HG03457 (cell line): ENCODE measurements around the gene USP20.
"Not testable (repeated sequence)": the region's sequence is repeated elsewhere in the genome, so short reads cannot be mapped to it uniquely, and the experiment has no call there.

Experiments used
- ATAC-seq: cut with Tn5 transposase; IDR thresholded peaks from one replicate; pipeline ENCODE4 v1.9.1; 2021; ENCODE audit warnings: moderate number of reproducible peaks; ENCODE audit not compliant: unreplicated experiment

USP20 gene

DNA sequence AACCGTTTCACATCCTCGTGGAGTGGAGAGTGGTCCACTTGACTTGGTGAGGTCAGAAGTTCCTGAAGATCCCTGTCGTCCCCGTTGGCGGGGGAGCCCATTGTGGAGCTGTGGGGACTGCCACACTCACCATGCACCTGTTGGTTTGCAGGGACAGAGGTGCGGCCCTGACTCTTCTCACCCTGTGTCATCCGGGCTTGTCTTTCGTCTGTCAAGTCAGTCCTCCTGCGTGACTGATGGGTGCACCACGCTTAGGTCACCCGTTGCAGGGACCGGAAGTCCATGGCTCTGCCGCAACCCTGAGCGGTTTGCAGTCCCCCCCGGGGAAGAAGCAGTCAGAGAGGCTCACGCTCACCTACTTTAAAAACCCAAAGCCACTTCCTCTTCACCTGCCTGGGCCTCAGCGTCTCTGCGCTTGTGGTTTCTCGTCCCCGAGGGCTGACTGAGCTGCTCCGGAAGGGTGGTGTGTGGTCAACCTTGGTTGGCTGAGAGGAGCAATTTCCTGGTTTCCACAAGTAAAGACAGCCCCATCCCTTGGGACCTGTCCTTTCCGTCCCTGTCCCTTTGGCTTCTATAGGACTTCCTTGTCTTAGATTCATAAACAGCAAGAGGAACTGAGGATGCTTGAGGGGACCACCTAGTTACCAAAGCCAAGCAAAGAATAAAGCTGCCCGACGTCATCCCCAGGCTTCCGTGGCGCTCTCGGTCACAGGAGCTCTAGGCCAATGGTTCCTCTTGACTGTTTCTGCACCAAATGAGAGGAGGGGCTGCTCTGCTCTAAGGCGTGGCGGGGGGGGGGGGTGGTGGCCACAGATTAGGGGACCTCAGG is 53.2 kb downstream of the USP20 start:
- peak; percentile 36 for ATAC-seq

DNA sequence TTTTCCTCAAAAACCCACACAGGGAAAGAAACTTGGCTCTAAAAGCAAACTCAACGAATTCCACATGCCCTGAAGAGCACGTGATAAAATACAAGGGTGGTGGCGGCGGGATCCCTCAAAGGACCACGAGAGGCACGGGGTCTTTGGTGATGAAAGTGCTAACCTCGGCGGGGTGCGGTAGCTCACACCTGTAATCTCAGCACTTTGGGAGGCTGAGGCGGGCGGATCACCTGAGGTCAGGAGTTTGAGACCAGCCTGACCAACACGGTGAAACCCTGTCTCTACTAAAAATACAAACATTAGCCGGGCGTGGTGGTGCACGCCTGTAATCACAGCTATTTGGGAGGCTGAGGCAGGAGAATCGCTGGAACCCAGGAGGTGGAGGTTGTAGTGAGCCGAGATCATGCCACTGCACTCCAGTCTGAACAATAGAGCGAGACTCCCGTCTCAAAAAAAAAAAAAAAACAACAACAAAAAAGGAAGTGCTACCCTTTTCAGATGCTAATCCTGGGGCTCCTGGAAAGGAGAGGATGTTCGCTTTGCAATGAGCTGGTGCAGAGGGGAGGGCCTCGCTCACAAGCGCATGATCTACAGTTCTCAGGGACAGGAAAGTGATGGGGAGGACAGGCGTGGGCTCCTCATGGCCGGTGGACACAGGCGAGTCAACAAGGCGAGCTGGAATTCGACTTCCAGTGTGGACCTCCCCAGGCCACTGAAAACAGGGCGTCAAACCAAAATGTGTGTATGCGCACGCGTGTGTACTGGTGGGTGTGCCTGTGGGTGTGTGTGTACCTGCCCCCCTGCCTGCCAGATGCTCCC is 54.1 kb downstream of the USP20 start:
- ATAC-seq = no peak

DNA sequence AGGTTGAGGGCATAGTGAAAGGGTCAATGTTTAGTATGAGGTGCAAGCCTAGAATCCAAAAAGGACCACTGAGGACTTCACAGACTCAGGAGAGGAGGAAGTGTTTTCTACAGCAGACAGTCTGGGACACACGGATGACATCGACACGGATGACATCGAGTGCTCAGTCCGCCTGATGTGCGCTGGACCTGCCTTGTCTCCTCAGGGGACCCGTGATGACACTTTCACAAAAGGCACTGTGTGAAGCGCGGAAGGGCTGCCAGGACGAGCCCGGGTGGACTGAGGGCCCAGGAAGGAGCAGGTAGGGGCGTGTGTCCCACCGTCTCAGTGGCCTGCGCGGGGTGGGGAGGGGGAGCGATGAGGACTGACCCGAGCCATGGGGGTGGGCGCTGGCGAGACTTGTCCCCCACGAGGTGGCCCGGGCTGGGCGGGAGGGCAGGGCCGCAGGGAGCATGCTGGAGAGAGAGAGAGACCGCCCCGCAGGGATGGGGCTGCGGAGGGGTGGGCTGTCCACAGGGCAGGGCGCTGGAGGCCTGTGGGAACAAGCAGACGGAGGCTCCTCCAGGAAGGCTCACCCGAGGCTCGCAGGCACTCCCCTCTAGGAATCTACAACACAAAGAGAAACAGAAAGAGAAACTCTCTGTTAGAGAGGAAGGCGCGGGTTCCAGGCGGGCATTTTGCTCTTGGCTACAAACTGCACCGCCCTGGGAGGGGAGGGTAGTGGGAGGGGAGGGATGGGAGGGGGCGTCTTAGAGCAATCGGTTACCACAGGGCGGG is 54.9 kb downstream of the USP20 start:
- ATAC-seq = no peak

DNA sequence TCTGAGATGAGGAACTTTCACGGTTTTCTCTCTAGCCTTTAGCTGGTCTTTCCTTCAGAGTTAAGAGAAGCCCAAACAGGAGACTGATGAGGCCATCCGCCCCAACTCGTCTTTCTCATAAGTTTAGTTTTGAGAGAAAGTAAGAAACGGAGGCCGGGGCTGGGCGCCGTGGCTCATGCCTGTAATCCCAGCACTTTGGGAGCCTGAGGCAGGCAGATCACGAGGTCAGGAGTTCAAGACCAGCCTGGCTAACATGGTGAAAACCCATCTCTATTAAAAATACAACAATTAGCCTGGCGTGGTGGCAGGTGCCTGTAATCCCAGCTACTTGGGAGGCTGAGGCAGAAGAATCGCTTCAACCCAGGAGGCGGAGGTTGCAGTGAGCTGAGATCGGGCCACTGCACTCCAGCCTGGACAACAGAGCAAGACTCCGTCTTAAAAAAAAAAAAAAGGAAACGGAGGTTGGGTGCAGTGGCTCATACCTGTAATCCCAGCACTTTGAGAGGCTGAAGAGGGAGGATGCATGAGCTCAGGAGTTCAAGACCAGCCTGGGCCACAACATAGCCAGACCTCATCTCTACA is 55.6 kb downstream of the USP20 start:
- ATAC-seq = not testable (repeated sequence)

DNA sequence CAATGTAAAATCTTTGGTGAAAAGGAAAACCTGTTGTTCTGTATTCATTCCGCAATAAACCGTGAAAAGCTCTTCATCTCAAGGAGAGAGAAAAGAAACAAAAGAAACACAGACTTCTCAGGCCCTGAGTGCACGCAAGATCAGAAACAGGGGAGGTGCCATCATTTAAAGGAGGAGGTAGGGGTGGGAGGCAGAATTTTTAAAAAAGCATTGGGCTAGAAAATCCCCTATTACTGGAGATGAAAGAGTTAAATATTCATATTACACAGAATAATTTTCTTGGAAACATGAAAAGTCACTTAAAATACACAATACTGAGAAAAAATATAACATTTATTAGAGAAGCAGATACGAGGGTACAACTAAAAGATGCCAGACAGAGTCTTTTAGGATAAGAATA is 56.3 kb downstream of the USP20 start:
- no peak for ATAC-seq

DNA sequence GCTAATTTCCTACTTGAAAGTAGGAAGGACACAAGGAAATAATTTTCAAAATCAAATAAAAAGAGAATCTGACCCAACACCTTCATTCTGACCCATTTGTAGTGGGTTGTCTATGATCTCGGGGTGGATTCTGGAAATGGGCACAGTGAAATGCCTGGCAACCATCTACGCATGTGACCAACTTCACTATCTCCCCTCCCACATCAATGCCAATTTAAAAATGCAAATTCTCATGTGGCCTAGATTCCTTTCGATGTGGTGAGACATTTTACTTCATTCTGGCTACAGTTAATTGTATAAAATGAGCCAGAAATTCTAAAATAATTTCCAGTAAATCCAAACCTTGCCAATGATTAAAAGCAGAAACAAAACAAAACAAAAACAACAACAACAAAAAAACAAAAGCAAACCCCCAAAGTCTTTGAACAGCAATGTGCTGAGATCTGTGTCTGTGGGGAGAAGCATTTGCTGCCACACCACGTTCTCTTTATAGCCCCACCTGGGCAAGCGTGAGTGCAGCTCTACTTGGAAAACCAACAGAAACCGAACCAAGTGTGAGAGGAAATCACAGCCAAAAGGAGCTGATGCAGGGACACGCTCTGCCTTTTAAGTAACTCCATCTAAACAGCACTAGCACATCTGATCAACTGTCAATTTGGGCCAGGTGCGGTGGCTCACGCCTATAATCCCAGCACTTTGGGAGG is 59.0 kb downstream of the USP20 start:
- no peak for ATAC-seq

DNA sequence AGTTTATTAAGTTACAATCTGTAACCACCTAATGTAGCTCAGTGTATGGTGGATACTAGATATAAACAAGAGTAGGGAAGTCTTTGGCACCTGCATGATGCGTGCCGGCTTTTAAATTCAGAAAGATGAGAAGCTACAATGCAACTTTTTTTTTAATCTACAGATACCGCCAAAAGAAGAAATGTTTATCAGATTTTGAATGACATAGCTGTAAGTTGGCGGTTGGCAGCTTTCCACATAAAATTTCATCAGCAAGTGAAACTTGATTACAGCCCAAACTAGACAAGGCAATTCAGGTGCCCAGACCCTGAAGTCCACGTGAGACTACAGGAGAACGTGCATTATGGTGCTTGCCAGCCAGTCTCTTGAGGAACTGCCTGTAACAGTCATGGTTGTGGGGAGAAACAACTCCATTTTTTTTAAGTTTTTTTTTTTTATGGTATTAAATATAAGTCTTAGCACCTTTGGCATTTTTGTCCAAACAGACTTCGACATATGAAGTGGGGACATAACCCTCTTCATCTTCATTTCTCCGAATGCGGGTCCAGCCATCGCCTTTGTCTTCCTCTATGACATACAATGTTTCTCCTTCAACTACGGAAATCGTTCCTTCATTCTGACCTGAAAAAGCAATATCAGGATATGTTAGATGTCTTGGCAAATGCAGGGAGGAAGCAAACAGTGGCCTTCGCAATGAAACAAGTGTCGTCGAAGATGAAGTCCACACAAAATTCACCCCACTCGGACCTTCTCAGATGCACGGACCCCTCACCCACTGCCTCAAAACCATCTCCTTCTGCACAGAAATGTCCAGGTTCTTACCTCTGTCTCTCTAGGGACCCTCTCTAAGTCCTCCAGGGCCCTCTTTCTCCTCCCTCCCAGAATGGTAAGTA is 60.4 kb downstream of the USP20 start:
- ATAC-seq = no peak

DNA sequence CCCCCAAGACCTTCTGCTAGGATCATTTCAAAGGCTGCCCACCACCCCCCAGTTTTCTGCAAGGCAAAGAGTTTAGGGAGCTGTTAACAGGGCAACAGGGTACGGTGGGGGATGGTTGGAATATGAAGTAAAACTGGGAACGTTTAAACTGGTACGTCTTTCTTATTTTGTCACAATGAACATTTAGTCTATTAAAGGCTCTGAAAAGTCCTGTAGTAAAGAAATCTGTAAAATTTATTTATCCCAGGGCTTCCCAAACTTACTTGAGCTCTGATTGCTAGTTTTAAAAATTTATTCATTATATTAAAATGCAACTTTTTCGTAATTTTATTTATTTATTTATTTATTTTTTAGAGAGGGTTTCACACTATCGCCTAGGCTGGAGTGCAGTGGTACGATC is 62.0 kb downstream of the USP20 start:
- ATAC-seq = no peak

DNA sequence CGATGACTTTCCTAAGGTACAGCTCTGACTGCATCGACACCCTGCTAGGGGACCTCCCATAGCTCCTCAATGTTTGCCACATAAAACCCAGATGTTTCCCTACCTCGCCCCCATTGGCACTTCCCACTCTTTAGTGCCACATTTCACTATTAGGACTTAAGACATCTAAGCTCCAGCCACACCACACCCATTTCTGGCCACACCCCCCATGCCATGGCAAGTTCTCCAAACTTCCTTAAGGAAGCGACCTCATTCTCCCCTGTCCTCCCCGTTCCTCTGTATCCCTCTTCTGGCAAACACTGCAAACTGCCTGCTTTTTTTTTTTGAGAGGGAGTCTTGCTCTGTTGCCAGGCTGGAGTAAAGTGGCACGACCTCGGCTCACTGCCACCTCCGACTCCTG is 62.9 kb downstream of the USP20 start:
- no peak for ATAC-seq

DNA sequence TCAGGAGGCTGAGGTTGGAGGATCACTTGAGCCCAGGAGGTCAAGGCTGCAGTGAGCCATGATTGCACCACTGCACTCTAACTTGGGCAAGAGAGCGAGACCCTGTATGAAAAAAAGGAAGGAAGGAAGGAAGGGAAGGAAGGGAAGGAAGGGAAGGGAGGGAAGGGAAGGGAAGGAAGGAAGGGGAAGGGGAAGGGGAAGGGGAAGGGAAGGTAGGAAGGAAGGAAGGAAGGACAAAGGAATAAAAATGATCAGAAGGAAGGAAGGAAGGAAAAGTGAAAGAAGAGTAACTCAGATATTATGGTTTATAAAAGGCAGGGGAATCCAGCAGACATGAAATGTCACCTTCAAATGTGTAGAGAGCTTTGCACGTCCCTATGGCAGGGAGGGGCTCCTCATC is 64.4 kb downstream of the USP20 start:
- no peak for ATAC-seq

DNA sequence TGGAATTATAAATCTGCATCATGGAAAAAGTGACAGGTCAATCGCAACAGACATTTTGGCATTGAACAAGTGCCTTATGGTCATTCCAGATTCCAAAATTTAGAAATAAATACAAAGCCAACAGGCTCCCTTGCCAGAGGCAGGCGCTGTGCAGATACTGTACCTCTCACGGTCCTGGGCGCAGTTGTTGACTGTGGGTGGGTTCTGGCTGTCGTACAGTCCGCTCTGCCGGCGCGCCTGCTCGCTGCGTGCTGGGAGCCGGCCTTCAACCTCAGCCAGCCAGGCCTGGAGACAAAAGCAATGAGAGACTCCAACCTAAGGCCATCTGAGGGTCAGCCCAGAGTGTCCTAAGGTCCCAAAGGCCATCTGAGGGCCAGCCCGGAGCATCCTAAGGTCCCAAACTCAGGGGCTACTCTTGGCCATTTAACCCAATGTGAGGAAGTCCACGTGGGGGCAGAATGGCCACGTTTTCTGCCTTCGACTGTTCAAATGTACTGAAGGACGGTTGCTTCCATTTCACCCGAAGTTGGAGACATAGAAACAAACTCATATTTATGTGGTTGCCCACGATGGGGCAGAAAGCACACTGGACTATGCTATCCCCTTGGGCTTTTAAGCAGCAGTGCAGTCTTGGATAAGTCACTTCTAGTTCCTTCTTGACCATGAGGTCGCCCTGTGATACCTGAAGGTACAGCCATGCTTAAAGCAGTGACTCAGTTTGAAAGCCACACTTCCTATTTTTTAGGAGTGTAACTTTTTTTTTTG is 65.2 kb downstream of the USP20 start:
- ATAC-seq = peak; percentile 66

DNA sequence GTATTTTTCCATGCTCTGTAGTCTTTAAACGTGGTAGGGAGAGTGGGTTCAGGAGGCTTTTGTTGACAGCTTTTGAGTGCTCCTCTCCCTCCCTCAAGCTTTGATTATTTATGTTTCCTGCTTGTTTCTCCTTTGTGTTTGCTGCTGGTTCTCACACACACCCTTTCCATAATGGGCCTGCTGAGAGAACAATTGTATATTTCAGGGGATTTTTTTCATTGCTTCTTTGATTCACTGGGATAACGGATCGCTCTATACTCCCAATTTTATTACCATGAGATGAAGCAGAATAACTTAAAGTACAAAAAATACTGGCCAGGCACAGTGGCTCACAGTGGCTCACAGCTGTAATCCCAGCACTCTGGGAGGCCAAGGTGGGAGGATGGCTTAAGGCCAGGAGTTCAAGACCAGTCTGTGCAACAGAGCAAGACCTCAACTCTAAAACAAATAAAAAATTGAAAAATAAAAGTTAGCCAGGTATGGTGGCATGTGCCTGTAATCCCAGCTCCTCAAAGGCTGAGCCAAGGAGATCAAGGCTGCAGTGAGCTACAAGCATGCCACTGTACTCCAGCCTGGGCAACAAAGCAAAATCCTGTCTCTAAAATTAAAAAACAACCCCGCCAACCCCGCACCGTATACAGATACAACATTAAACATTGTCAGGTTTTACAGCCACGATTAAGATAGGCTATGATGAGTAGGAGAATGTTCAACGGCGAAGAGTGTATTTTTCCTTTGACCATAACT is 66.9 kb downstream of the USP20 start:
- ATAC-seq = no peak

DNA sequence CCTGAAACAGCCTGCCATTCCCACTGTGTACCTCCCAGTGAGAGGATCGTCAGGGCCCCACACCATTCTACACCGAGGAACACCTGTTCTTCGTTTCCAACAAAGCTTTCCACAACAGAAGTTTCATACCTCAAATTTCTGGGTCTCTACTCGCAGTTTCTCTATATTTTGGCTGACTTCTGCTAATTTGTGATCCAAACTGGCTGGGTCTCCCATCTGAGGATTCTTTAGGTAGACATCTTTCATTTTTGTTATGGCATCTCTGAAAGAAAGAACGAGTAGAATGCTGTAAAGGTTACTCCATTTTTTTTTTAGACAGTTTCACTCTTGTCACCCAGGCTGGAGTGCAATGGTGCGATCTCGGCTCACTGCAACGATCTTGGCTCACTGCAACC is 67.5 kb downstream of the USP20 start:
- ATAC-seq = no peak

DNA sequence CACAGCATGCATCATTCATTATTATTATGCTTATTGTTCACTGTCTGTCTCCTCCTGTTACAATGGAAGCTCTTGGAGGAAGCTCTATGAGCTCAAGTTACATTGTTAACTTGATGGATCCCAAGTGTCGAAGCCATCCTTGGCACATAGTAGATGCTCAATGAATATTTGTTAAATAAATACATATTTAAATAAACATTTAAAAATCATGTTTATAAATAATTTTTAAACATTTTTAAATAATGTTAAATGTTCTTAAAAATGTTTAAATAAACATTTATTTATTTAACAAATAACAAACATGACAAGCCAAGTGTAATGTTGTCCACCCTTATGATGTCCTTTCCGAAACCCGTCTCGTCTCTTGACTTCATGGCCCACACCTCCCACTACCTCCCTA is 69.5 kb downstream of the USP20 start:
- no peak for ATAC-seq

DNA sequence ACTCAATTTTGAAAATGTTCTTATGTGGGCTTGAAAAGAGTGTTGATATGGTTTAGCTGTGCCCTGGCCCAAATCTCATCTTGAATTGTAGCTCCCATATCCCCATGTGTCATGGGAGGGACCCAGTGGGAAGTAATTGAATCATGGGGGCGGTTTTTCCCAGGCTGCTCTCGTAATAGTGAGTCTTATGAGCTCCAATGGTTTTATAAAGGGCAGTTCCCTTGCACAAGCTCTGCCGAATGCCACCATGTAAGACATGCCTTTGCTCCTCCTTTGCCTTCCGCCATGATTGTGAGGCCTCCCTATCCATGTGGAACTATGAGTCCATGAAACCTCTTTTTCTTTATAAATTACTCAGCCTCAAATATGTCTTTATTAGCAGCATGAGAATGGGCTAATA is 71.0 kb downstream of the USP20 start:
- ATAC-seq = no peak

DNA sequence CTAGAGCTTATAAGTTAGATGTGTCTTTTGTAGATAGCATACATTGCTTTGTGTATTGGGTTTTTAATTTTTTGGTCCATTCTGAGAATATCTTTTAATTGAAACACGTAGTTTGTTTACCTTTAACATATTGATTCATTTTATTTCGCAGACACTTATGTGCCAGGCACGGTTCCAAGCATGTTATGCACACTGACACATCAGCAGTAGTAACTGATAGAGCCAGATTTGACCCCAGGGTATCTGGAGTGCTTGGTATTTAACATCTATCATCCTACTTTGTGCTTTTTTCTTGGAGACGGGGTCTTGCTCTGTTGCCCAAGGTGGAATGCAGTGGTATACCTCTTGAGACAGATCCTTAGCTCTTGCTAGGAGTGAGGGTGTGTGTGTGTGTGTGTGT is 71.9 kb downstream of the USP20 start:
- no peak for ATAC-seq

DNA sequence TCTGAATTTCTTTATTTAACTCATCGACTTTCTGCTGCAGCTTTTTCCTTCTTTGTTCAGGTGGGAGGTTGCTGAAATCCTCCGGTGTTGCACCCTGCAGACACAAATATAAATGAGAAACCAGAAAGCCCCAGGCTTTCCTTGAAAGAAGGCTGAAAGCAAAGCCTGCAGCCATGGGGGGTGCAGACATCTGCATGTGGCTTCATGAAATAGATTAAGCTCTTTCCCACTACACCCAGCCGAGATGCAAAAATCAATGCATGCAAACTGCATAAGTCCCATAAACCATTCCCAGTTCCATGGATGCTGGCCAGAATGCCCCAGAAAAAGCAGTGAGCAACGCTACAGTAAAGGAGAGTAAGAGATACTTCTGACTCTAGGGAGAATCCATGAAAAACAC is 73.6 kb downstream of the USP20 start:
- no peak for ATAC-seq

DNA sequence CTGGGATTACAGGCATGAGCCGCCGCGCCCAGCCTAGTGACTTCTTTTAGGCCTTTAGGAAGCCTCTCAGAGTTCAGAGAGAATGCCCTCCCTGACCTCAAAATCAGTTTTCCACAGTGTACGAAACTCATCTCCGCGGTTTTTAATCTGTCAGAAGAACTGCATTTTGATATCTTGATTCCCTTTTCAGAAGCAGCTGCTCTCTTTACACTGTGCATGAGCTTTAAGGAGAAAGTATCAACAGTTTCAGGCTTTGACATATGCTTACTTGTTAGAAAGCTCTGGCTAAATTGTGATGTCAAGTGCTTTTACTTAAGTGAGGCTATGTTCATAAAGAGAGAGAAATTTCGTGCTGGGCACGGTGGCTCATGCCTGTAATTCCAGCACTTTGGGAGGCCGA is 74.6 kb downstream of the USP20 start:
- no peak for ATAC-seq
